ENCODE results near the gene TMEM135.

TMEM135 gene

GRCh38 chr11:87128372-87128771 is 90.6 kb downstream of the TMEM135 start:
- no peak for TF ChIP-seq CTCF (IDR thresholded peaks at IDR 0.05; ENCODE audit: extremely low read depth, missing control alignments)
- DNase-seq (ENCODE audit: low spot score) = no peak

- DNase-seq (ENCODE audit: low spot score) = no peak
- no peak for TF ChIP-seq CTCF (IDR thresholded peaks at IDR 0.05; ENCODE audit: extremely low read depth, missing control alignments)
Observed at GRCh38 chr11:87134524-87135106, 96.9 kb downstream of the TMEM135 start.

DNA sequence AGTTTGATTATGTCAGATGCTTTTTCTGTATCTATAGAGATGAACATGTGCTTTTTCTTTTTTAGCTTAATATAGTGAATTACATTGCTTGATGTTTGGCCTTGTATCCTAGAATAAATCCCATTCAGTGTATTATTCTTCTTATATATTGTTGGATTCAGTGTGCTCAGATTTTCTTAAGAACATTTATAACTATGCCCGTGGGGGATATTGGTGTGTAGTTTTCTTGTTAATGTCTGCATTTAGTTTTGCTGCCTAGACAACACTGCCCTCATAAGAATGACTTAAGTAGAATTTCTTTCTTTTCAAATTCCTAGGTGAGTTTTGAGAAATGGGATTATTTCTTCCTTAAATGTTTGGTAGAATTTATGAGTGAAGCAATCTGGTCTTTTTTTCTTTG is 98.5 kb downstream of the TMEM135 start:
- TF ChIP-seq CTCF (IDR thresholded peaks at IDR 0.05; ENCODE audit: extremely low read depth, missing control alignments) = no peak
- no peak for DNase-seq (ENCODE audit: low spot score)

DNA sequence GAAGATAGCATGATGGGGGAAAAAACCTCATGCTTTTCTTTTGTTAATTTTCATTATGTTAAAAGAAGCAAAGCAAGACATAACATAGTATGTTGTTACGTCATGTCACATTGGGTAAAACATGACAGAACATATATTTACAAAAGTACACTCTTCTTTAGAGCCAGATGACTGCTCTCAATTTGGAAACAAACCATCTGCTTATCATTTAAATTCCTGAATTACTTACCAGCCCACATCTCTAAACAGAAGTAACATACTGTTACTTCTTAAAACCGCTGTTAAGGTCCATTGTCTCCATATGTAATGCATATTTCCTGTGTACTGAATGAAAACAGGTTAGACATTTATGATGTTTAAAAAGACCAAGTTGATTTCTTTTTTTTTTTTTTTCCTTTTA is 100.0 kb downstream of the TMEM135 start:
- TF ChIP-seq CTCF (IDR thresholded peaks at IDR 0.05; ENCODE audit: extremely low read depth, missing control alignments) = no peak
- no peak for DNase-seq (ENCODE audit: low spot score)

- DNase-seq (ENCODE audit: low spot score) = no peak
- TF ChIP-seq CTCF (IDR thresholded peaks at IDR 0.05; ENCODE audit: extremely low read depth, missing control alignments) = no peak
Observed at GRCh38 chr11:87139475-87139874, 101.7 kb downstream of the TMEM135 start.

DNA sequence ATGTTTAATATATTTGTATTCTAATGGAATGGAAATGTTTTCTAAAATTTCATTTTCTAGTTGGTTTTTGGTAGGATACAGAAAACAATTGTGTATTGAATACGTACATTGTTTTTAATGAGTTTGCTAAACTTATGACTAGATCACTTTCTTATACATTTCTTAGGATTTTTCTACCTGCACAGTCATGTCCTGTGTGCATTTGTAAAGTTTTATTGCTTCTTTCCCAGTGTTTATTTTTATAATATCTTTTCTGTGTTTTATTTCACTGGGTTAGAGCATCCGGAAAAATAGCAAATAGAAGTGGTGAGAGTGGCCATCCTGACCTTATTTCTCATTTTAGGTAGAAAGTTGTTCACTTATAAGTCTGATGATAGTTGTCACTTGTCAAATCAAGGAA is 103.6 kb downstream of the TMEM135 start:
- no peak for TF ChIP-seq CTCF (IDR thresholded peaks at IDR 0.05; ENCODE audit: extremely low read depth, missing control alignments)
- no peak for DNase-seq (ENCODE audit: low spot score)

GRCh38 chr11:87141980-87142514 is 104.3 kb downstream of the TMEM135 start:
- no peak for DNase-seq (ENCODE audit: low spot score)
- TF ChIP-seq CTCF (IDR thresholded peaks at IDR 0.05; ENCODE audit: extremely low read depth, missing control alignments) = no peak
